ENCODE data around the gene HES4. TPM values are rescaled to one million over a fixed set of nuclear protein-coding genes. Genes with fewer than 3 reads are reported as not detected.

HES4 gene
- total RNA-seq, 1 experiment from 2014 or later, result 145 TPM

DNA sequence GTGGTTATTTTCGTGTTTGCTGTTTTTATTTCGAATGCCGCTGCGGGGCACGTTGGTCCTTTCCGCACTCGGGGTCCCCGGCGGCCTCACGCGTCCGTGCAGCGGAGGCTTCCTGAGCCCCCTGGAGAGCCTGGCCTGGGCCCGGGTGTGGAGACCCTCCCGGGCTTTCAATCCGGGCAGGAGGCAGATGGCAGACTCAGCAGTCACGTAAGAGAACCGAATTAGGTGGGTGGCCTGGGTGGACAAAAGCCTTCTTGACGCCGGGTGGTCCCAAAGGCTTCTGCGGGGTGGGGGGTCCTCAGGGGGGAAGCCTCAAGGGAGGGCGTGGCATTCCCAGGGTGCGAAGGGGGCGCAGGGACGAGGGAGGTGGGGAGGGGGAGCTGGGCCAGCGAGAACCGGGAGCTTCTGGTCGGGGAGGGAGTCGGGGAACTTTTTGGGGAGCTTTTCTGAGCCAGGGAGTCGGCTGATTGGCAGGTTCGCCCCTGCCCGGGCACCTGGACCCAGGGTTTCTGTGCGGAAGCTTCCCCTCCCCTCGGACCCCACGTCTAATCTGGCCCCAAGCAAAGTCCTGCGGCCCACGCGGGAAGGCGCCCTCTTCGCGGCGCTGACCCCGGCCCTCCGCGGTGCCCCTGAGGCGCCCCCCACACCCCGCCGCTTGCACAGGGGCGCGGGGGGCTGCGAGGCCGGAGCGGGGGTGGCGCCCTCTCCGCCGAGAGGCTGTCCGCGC, 1.3 kb upstream of the HES4 start (continued):
- TF ChIP-seq ZBTB33 (IDR thresholded peaks at IDR 0.05; ENCODE audit: extremely low read depth, insufficient replicate concordance, low read length), result no peak
- TF ChIP-seq SRF (IDR thresholded peaks at IDR 0.05; ENCODE audit: low read depth), result no peak
- no peak for TF ChIP-seq REST (IDR thresholded peaks at IDR 0.05; ENCODE audit: low read depth)

GRCh38 chr1:1000357-1001056, 610 bp upstream of the HES4 start:
- no peaks in the 10 kb centered on the region for H3K9me2 ChIP-seq (ENCODE audit: insufficient read depth)
- RAD21 ChIA-PET (ENCODE audit: low non-redundant PET in 1 of 2, low total read pairs in 2 of 2, uncharacterized antibody in 2 of 2, unreplicated experiment in 2 of 2), result no interaction called here
- POLR2A ChIA-PET, result interaction anchor here (1.0 to 1.5 kb wide), 4 partner anchors 13 to 34 kb away, joined by 3 to 5 read pairs (median 3); partner anchors contain the start of genes ISG15 and PLEKHN1
- H3K4me2 ChIP-seq (ENCODE audit: low read length), result peak overlapping the region; percentile 98
- TF ChIP-seq TCF7L2 (IDR thresholded peaks at IDR 0.05; ENCODE audit: borderline replicate concordance, extremely low read depth, insufficient read depth, insufficient read length) (peak; percentile 42), JUND (IDR thresholded peaks at IDR 0.05) (no peak), POLR2AphosphoS5 (IDR thresholded peaks at IDR 0.05; ENCODE audit: low read depth, low read length) (peak; percentile 70), EZH2 (IDR thresholded peaks at IDR 0.05) (no peak), ZFX (IDR thresholded peaks at IDR 0.05) (peak; percentile 75), POLR2A (IDR thresholded peaks at IDR 0.05; ENCODE audit: borderline replicate concordance, extremely low read depth, insufficient read depth, insufficient read length) (no peak), ZBTB33 (IDR thresholded peaks at IDR 0.05; ENCODE audit: extremely low read depth, insufficient replicate concordance, low read length) (peak; percentile 25)
- no peak overlapping the region for H2AFZ ChIP-seq (ENCODE audit: low read depth, low read length, poor library complexity, severe bottlenecking)
- H3K9ac ChIP-seq (ENCODE audit: low read length), result peak overlapping the region; percentile 100
- H4K20me1 ChIP-seq (ENCODE audit: insufficient read depth), result peaks cover 8% of the 10 kb centered on the region; the same call in 1 of the 2 replicates
- peak; percentile 55 for ATAC-seq
- DNase-seq (ENCODE audit: low read depth, low spot score), result peak; percentile 87
- no peaks in the 10 kb centered on the region for H3K27me3 ChIP-seq (ENCODE audit: insufficient read depth, low read length)
- H3K9me3 ChIP-seq (ENCODE audit: control insufficient read depth in 1 of 2, insufficient read depth in 1 of 2, low read depth in 1 of 2, low read length in 2 of 2), result no peaks in the 10 kb centered on the region
- intact Hi-C loops (cut with micrococcal nuclease), result loop anchor here (2.0 to 5.0 kb wide), 2 partner anchors 16 to 67 kb away; no protein-coding TSS in a partner anchor
- peak overlapping the region; percentile 64 to 83 for H3K4me3 ChIP-seq (replicated peaks in 1 of 2; ENCODE audit: low read depth in 1 of 2, low read length in 2 of 2)
- BruUV-seq (replicated peaks), result no TSS peak
- CTCF ChIA-PET, result interaction anchor here (1.0 to 4.0 kb wide), 3 partner anchors 13 to 64 kb away, joined by 5 to 26 read pairs (median 17); partner anchors contain the start of genes AGRN and ISG15
- H3K27ac ChIP-seq (ENCODE audit: low read depth, low read length), result peak overlapping the region; percentile 99
- H3K4me1 ChIP-seq (ENCODE audit: control insufficient read depth in 1 of 2, insufficient read depth in 2 of 2, low read length in 2 of 2), result peaks cover 22 to 71% of the 10 kb centered on the region in 2 experiments
- H3K36me3 ChIP-seq (ENCODE audit: control insufficient read depth in 1 of 2, insufficient read depth in 2 of 2, low read length in 2 of 2), result no peaks in the 10 kb centered on the region
- H3K79me2 ChIP-seq (ENCODE audit: insufficient read depth, low read length), result peaks cover 29% of the 10 kb centered on the region

All from HCT116 (cell line).